Endothelial cell (in vitro differentiated cells): Measurements from ENCODE around the gene CCDC178. TPM values are rescaled to one million over a fixed set of nuclear protein-coding genes. Genes with fewer than 3 reads are reported as not detected.

ENCODE experiments used
- DNase-seq: peaks from one replicate; pipeline ENCODE4 v3.0.0; 2021; ENCODE audit warnings: low spot score
- H3K27ac Mint-ChIP-seq: one replicate; pipeline ENCODE4 v1.8.0; 2021; ENCODE audit warnings: mixed read lengths, inconsistent platforms; ENCODE audit not compliant: unreplicated experiment
- H3K27me3 Mint-ChIP-seq: one replicate; pipeline ENCODE4 v1.8.0; 2021; ENCODE audit warnings: mild to moderate bottlenecking, moderate library complexity, mixed read lengths, inconsistent platforms; ENCODE audit not compliant: unreplicated experiment
- H3K36me3 Mint-ChIP-seq: one replicate; pipeline ENCODE4 v1.8.0; 2021; ENCODE audit warnings: mild to moderate bottlenecking, low read depth, mixed read lengths, inconsistent platforms; ENCODE audit not compliant: unreplicated experiment
- H3K4me1 Mint-ChIP-seq: one replicate; pipeline ENCODE4 v1.8.0; 2021; ENCODE audit warnings: mild to moderate bottlenecking, mixed read lengths, inconsistent platforms; ENCODE audit not compliant: unreplicated experiment
- H3K4me3 Mint-ChIP-seq: one replicate; pipeline ENCODE4 v1.8.0; 2021; ENCODE audit warnings: mild to moderate bottlenecking, mixed read lengths, inconsistent platforms; ENCODE audit not compliant: unreplicated experiment
- H3K9me3 Mint-ChIP-seq: one replicate; pipeline ENCODE4 v1.8.0; 2021; ENCODE audit warnings: mixed read lengths, inconsistent platforms; ENCODE audit not compliant: unreplicated experiment
- total RNA-seq: library from RNA; stranded (reverse); fragmentation: NEBNext Ultra II Directional; extraction: Animal tissue kit (Norgen Biotek cat#: 25700); gene quantifications from one replicate; pipeline ENCODE4 v1.2.1, GENCODE V29; 2021; ENCODE audit not compliant: unreplicated experiment
- TF ChIP-seq, protein P1 (sequence below): fragments of 200-600 bp; sonication (generic); IDR thresholded peaks from one replicate; pipeline ENCODE4 v1.5.0; 2021; ENCODE audit warnings: antibody characterized with exemption; ENCODE audit not compliant: unreplicated experiment

CCDC178 gene
- total RNA-seq, 1 donor from 2014 or later: 5.3 TPM

- H3K27ac Mint-ChIP-seq: no peak overlapping the region
- H3K27me3 Mint-ChIP-seq: no peaks in the 10 kb centered on the region
- DNase-seq: no peak
- H3K36me3 Mint-ChIP-seq: peaks cover 5% of the 10 kb centered on the region
- TF ChIP-seq, protein P1, sequence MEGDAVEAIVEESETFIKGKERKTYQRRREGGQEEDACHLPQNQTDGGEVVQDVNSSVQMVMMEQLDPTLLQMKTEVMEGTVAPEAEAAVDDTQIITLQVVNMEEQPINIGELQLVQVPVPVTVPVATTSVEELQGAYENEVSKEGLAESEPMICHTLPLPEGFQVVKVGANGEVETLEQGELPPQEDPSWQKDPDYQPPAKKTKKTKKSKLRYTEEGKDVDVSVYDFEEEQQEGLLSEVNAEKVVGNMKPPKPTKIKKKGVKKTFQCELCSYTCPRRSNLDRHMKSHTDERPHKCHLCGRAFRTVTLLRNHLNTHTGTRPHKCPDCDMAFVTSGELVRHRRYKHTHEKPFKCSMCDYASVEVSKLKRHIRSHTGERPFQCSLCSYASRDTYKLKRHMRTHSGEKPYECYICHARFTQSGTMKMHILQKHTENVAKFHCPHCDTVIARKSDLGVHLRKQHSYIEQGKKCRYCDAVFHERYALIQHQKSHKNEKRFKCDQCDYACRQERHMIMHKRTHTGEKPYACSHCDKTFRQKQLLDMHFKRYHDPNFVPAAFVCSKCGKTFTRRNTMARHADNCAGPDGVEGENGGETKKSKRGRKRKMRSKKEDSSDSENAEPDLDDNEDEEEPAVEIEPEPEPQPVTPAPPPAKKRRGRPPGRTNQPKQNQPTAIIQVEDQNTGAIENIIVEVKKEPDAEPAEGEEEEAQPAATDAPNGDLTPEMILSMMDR: no peak
- H3K4me1 Mint-ChIP-seq: peaks cover 4% of the 10 kb centered on the region
- H3K9me3 Mint-ChIP-seq: no peaks in the 10 kb centered on the region
- no peak overlapping the region for H3K4me3 Mint-ChIP-seq
Observed at GRCh38 chr18:33307520-33307919, 133.0 kb downstream of the CCDC178 start.

GRCh38 chr18:33304277-33304676 lies 136.2 kb downstream of the CCDC178 start:
- Mint-ChIP-seq H3K36me3 (peaks cover 5% of the 10 kb centered on the region), H3K4me3 (no peak overlapping the region), H3K9me3 (no peaks in the 10 kb centered on the region), H3K27ac (no peak overlapping the region), H3K27me3 (no peaks in the 10 kb centered on the region), H3K4me1 (peaks cover 4% of the 10 kb centered on the region)
- TF ChIP-seq, protein P1: no peak
- DNase-seq: no peak

DNA sequence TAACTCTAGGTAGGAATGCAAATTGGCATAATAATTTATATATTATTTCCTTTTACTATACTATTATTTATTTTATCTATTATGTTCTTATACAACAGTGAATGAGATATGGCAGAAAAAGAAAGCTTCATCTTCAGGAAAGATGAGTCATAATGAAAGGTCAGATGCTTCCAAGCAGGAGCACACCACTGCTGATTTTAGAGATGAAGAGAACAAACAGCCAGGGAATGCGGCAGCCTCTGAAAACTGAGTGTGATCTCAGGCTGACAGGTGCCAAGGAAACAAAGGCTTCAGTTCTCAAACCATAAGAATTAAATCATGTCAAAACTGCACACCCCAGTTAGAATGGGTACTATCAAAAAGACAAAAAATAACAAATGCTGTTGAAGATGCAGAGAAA lies 149.0 kb downstream of the CCDC178 start:
- Mint-ChIP-seq H3K4me3 (no peak overlapping the region), H3K36me3 (no peaks in the 10 kb centered on the region)

DNA sequence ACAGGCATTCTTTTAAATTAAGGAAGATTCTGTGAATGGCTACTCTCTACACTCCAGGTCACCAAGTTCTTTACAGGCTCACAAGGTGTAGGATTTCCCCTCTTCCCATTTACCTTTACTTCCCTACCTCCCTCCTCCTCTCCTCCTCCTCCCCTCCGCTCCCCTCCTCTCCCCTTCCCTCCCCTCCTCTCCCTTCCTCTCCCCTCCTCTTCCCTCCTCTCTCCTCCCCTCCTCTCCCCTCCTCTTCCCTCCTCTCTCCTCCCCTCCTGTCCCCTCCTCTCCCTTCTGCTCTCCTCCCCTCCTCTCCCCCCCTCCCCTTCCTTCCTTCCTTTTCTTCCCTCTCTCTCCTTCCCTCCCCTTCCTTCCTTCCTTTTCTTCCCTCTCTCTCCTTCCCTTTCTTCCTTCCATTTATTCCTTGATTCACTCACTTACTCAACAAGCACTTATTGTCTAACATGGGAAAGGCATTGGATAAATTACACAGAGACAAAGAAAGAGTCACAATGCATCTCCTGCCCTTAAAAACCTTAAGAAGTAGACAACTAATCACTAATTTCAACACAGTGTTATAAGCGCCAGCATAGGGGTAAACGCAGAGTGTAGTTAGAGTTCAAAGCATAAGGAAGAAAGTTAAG lies 152.3 kb downstream of the CCDC178 start:
- Mint-ChIP-seq H3K9me3 (no peaks in the 10 kb centered on the region), H3K36me3 (no peaks in the 10 kb centered on the region), H3K27ac (no peak overlapping the region), H3K4me1 (peaks cover 7% of the 10 kb centered on the region), H3K27me3 (no peaks in the 10 kb centered on the region), H3K4me3 (no peak overlapping the region)
- no peak for DNase-seq
- TF ChIP-seq, protein P1: no peak

More for the DNA sequence above, 149.0 kb downstream of the CCDC178 start:
- TF ChIP-seq, protein P1: no peak
- Mint-ChIP-seq H3K9me3 (no peaks in the 10 kb centered on the region), H3K4me1 (peaks cover 4% of the 10 kb centered on the region), H3K27me3 (no peaks in the 10 kb centered on the region), H3K27ac (no peak overlapping the region)
- no peak for DNase-seq

DNA sequence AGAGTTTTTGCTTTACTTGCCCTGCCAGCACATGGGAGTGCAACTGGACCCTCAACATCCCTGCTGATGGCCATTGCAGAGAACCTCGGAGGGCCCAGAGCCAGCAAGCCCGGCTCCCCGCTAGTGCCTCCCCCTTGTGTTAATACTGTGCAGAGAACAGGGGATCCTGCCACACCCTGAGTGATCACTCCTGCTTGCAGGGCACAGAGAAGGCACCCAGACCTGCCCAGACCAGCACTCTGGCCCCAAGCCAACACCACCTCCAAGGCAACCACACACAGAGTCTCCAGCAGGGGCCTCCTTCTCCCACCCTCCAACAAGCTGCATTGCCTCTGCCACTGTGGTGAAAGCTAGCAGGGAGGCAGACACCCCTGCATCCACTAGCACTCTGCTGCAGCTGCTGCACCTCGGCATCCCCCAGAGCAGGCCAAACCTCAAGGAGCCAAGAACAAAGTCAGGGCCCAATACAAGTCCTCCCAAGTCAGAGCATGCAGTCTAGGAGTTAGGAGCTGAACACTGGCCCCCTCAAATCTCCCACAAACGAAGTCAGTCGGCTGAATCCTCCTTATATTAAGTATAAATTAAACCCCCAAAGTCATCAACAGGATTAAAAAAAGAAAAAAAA lies 157.7 kb downstream of the CCDC178 start:
- no peak overlapping the region for H3K4me3 Mint-ChIP-seq
- H3K36me3 Mint-ChIP-seq: no peaks in the 10 kb centered on the region
- no peak overlapping the region for H3K27ac Mint-ChIP-seq
- H3K27me3 Mint-ChIP-seq: peaks cover 2% of the 10 kb centered on the region
- peaks cover 2% of the 10 kb centered on the region for H3K4me1 Mint-ChIP-seq
- TF ChIP-seq, protein P1: no peak
- H3K9me3 Mint-ChIP-seq: no peaks in the 10 kb centered on the region
- no peak for DNase-seq
